ENCODE measurements around the gene GALNT9. TPM values are rescaled to one million over a fixed set of nuclear protein-coding genes. Genes with fewer than 3 reads are reported as not detected.

The GALNT9 gene
- total RNA-seq, 1 donor from 2014 or later: not detected

GRCh38 chr12:132158677-132159554 is 170.5 kb downstream of the GALNT9 start:
- DNase-seq (ENCODE audit: low spot score): no peak
- H3K27ac Mint-ChIP-seq: no peak overlapping the region
- no peaks in the 10 kb centered on the region for H3K36me3 Mint-ChIP-seq (ENCODE audit: low read depth)
- H3K4me3 Mint-ChIP-seq (ENCODE audit: low read depth): no peak overlapping the region
- no peaks in the 10 kb centered on the region for H3K9me3 Mint-ChIP-seq
- H3K27me3 Mint-ChIP-seq (ENCODE audit: low read depth): no peaks in the 10 kb centered on the region
- peaks cover 4% of the 10 kb centered on the region for H3K4me1 Mint-ChIP-seq (ENCODE audit: low read depth)
- intact Hi-C loops (cut with micrococcal nuclease): no loop called here

GRCh38 chr12:132157733-132158409 is 171.5 kb downstream of the GALNT9 start:
- Mint-ChIP-seq H3K4me3 (ENCODE audit: low read depth) (no peak overlapping the region), H3K36me3 (ENCODE audit: low read depth) (no peaks in the 10 kb centered on the region)
- DNase-seq (ENCODE audit: low spot score): no peak

GRCh38 chr12:132156573-132157325 is 172.6 kb downstream of the GALNT9 start:
- Mint-ChIP-seq H3K4me1 (ENCODE audit: low read depth) (no peaks in the 10 kb centered on the region), H3K4me3 (ENCODE audit: low read depth) (no peak overlapping the region), H3K27ac (no peak overlapping the region), H3K9me3 (no peaks in the 10 kb centered on the region), H3K36me3 (ENCODE audit: low read depth) (no peaks in the 10 kb centered on the region), H3K27me3 (ENCODE audit: low read depth) (no peaks in the 10 kb centered on the region)
- intact Hi-C loops (cut with micrococcal nuclease): no loop called here
- no peak for DNase-seq (ENCODE audit: low spot score)

More at GRCh38 chr12:132157733-132158409, 171.5 kb downstream of the GALNT9 start:
- intact Hi-C loops (cut with micrococcal nuclease): no loop called here
- H3K9me3 Mint-ChIP-seq: no peaks in the 10 kb centered on the region
- peaks cover 1% of the 10 kb centered on the region for H3K4me1 Mint-ChIP-seq (ENCODE audit: low read depth)
- no peak overlapping the region for H3K27ac Mint-ChIP-seq
- no peaks in the 10 kb centered on the region for H3K27me3 Mint-ChIP-seq (ENCODE audit: low read depth)

- no peaks in the 10 kb centered on the region for H3K36me3 Mint-ChIP-seq (ENCODE audit: low read depth)
- H3K4me1 Mint-ChIP-seq (ENCODE audit: low read depth): no peaks in the 10 kb centered on the region
- no peak for DNase-seq (ENCODE audit: low spot score)
- no peak overlapping the region for H3K4me3 Mint-ChIP-seq (ENCODE audit: low read depth)
- no peaks in the 10 kb centered on the region for H3K27me3 Mint-ChIP-seq (ENCODE audit: low read depth)
- intact Hi-C loops (cut with micrococcal nuclease): loop anchor here (2.0 kb wide), 1 partner anchor 259 kb away; no protein-coding TSS in a partner anchor
- no peak overlapping the region for H3K27ac Mint-ChIP-seq
- H3K9me3 Mint-ChIP-seq: no peaks in the 10 kb centered on the region
Measured at GRCh38 chr12:132155771-132156572, 173.4 kb downstream of the GALNT9 start.

- Mint-ChIP-seq H3K4me3 (ENCODE audit: low read depth) (no peak overlapping the region), H3K36me3 (ENCODE audit: low read depth) (no peaks in the 10 kb centered on the region), H3K27ac (no peak overlapping the region), H3K4me1 (ENCODE audit: low read depth) (no peaks in the 10 kb centered on the region), H3K27me3 (ENCODE audit: low read depth) (no peaks in the 10 kb centered on the region), H3K9me3 (no peaks in the 10 kb centered on the region)
- intact Hi-C loops (cut with micrococcal nuclease): loop anchor here (1.0 to 5.0 kb wide), 3 partner anchors 64 to 407 kb away; no protein-coding TSS in a partner anchor
- DNase-seq (ENCODE audit: low spot score): no peak
Measured at GRCh38 chr12:132154941-132155770, 174.2 kb downstream of the GALNT9 start.

GRCh38 chr12:132154341-132154761 is 175.0 kb downstream of the GALNT9 start:
- intact Hi-C loops (cut with micrococcal nuclease): loop anchor here (1.0 to 5.0 kb wide), 3 partner anchors 65 to 408 kb away; no protein-coding TSS in a partner anchor
- H3K27me3 Mint-ChIP-seq (ENCODE audit: low read depth): no peaks in the 10 kb centered on the region
- no peak for DNase-seq (ENCODE audit: low spot score)
- no peaks in the 10 kb centered on the region for H3K36me3 Mint-ChIP-seq (ENCODE audit: low read depth)
- no peaks in the 10 kb centered on the region for H3K4me1 Mint-ChIP-seq (ENCODE audit: low read depth)
- no peak overlapping the region for H3K4me3 Mint-ChIP-seq (ENCODE audit: low read depth)
- H3K9me3 Mint-ChIP-seq: no peaks in the 10 kb centered on the region
- no peak overlapping the region for H3K27ac Mint-ChIP-seq

GRCh38 chr12:132153501-132154340 is 175.7 kb downstream of the GALNT9 start:
- Mint-ChIP-seq H3K36me3 (ENCODE audit: low read depth) (no peaks in the 10 kb centered on the region), H3K27me3 (ENCODE audit: low read depth) (no peaks in the 10 kb centered on the region), H3K4me1 (ENCODE audit: low read depth) (no peaks in the 10 kb centered on the region), H3K9me3 (no peaks in the 10 kb centered on the region), H3K4me3 (ENCODE audit: low read depth) (no peak overlapping the region), H3K27ac (no peak overlapping the region)
- intact Hi-C loops (cut with micrococcal nuclease): loop anchor here (1.0 to 5.0 kb wide), 3 partner anchors 66 to 409 kb away; no protein-coding TSS in a partner anchor
- DNase-seq (ENCODE audit: low spot score): peak; percentile 64

- Mint-ChIP-seq H3K27ac (no peak overlapping the region), H3K9me3 (no peaks in the 10 kb centered on the region), H3K36me3 (ENCODE audit: low read depth) (peaks cover 4% of the 10 kb centered on the region), H3K4me1 (ENCODE audit: low read depth) (no peaks in the 10 kb centered on the region), H3K27me3 (ENCODE audit: low read depth) (no peaks in the 10 kb centered on the region), H3K4me3 (ENCODE audit: low read depth) (no peak overlapping the region)
- DNase-seq (ENCODE audit: low spot score): no peak
- intact Hi-C loops (cut with micrococcal nuclease): loop anchor here (5.0 kb wide), 1 partner anchor 409 kb away; no protein-coding TSS in a partner anchor
Measured at GRCh38 chr12:132152953-132153352, 176.4 kb downstream of the GALNT9 start.

GRCh38 chr12:132152411-132152821 is 177.0 kb downstream of the GALNT9 start:
- Mint-ChIP-seq H3K36me3 (ENCODE audit: low read depth) (peaks cover 5% of the 10 kb centered on the region), H3K4me1 (ENCODE audit: low read depth) (no peaks in the 10 kb centered on the region), H3K27me3 (ENCODE audit: low read depth) (no peaks in the 10 kb centered on the region), H3K4me3 (ENCODE audit: low read depth) (no peak overlapping the region), H3K9me3 (no peaks in the 10 kb centered on the region), H3K27ac (no peak overlapping the region)
- no peak for DNase-seq (ENCODE audit: low spot score)
- intact Hi-C loops (cut with micrococcal nuclease): loop anchor here (5.0 kb wide), 1 partner anchor 410 kb away; no protein-coding TSS in a partner anchor

- H3K27me3 Mint-ChIP-seq (ENCODE audit: low read depth): no peaks in the 10 kb centered on the region
- intact Hi-C loops (cut with micrococcal nuclease): loop anchor here (5.0 kb wide), 1 partner anchor 410 kb away; no protein-coding TSS in a partner anchor
- H3K4me3 Mint-ChIP-seq (ENCODE audit: low read depth): no peak overlapping the region
- DNase-seq (ENCODE audit: low spot score): no peak
- H3K27ac Mint-ChIP-seq: no peak overlapping the region
- no peaks in the 10 kb centered on the region for H3K4me1 Mint-ChIP-seq (ENCODE audit: low read depth)
- H3K9me3 Mint-ChIP-seq: no peaks in the 10 kb centered on the region
- H3K36me3 Mint-ChIP-seq (ENCODE audit: low read depth): peaks cover 5% of the 10 kb centered on the region
Measured at GRCh38 chr12:132151766-132152410, 177.5 kb downstream of the GALNT9 start.
